Uterine smooth muscle cell (primary cell): ENCODE results near the gene KCNK13. TPM values are rescaled to one million over a fixed set of nuclear protein-coding genes. Genes with fewer than 3 reads are reported as not detected.

ENCODE experiments used
- total RNA-seq: library from RNA; depleted of rRNA; stranded (reverse); fragments of >200 nt; gene quantifications from 2 replicates; pipeline ENCODE4 v1.2.3, GENCODE V29; 2014

Gene KCNK13
- total RNA-seq = under 0.01 and 0.12 TPM in 2 replicates

DNA sequence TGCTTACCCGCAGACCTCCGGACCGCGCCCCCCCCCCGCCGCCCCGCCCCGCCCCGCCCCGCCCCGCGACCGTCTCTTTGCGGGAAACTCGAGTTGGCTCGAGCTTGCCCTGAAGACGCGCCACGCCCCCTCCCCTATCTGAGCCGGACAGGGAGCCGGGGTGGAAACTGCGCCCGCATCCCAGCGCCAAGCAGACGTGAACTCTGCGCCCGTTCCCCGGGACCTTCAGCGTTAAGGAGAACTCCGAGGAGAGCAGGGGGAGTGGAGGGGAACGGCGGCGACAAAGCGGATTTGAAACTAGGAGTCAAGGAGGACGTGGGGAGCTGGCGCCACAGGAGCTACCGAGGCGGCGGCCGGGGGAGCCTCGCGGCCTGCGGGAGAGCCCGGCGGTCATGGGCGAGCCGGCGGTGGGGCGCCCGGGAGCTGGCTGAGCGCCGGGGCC, at the start of gene KCNK13:
TSS of gene KCNK13 (plus strand) at position 310 of the 442 bp plus-strand sequence. CDS start 212 bp downstream, outside the sequence.

Other genes starting within 250 kb of the KCNK13 start
- 7.5 and 12.4 TPM in 2 replicates for gene EFCAB11, start 107.3 kb upstream of the KCNK13 start, total RNA-seq
- 20.5 and 45.2 TPM in 2 replicates for gene TDP1, start 106.1 kb upstream of the KCNK13 start, total RNA-seq
- gene PSMC1, start 194.6 kb downstream of the KCNK13 start, total RNA-seq = 170 and 367 TPM in 2 replicates